Skeletal muscle cell (primary cell): ENCODE data around the gene UBALD1.

Experiments used
- DNase-seq: peaks from one replicate; pipeline ENCODE4 v3.0.0-alpha.2; 2010; ENCODE audit warnings: low read depth
- H3K4me3 ChIP-seq: 2 replicates; pipeline ENCODE4 v1.5.1; 2011; ENCODE audit warnings: low read depth, mild to moderate bottlenecking, control low read depth, low read length, moderate library complexity

UBALD1 gene

DNA sequence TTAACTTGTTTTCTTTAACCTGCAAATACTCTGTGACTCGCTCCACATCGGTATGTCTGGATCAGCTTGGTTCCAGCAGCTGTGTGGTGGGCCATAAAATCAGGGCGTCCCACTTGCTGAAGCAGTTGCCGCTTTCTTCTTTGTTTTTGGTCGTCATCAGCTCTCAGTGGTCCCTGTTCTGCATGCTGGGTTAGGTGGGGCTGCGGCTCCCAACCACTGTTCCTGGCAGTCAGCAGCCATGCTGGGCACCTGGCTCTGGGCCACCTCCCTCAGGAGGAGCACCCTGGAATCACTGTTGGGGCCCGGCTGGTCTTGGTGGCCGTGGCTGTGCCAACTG, 32.9 kb upstream of the UBALD1 start:
- DNase-seq: no peak
- no peak overlapping the region for H3K4me3 ChIP-seq

DNA sequence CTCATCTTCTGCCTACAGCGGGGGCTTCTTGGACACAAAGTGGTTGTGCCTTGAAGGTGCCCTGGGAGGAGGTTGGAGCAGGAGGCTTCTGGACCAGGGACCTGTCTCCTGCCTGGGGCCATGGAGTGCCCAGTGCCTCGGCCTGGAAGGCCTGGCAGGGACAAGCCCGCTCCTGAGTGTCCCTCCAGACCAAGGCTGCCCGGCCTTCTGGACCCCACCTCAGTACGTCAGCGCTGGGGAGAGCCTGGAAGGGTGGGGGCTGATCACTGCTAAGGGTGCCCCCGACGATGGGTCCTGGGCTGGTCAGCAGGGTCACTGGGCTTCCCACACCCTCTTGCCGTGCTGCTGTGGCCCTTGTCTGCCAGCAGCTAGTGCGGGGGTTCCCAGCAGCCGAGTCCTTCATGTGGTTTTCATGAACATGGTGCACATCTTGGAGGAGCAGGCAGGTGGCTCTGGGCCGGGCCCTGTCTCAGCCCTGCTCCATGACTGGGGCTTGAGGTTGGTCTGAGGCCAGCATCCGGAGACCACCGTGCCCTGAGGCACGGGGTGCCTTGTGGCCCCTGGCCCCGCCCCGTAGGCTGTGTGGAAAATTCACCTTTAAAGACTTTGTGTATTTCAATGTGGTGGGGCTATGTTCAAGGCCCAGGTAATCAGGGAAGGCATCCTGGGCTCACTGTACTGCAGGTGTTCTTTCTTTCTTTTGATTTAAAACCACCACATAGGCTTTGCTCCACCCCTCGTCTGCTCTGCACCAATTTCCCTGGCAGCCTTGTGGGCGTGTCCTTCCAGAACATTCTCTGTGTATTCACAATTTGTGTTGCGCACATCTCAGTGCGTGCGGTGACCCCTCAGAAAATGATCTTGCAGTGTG, 32.3 kb upstream of the UBALD1 start:
- DNase-seq: no peak
- H3K4me3 ChIP-seq: no peak overlapping the region

- DNase-seq: no peak
- H3K4me3 ChIP-seq: no peak overlapping the region
These were observed 27.2 kb upstream of the UBALD1 start for GRCh38 chr16:4641895-4642294.

DNA sequence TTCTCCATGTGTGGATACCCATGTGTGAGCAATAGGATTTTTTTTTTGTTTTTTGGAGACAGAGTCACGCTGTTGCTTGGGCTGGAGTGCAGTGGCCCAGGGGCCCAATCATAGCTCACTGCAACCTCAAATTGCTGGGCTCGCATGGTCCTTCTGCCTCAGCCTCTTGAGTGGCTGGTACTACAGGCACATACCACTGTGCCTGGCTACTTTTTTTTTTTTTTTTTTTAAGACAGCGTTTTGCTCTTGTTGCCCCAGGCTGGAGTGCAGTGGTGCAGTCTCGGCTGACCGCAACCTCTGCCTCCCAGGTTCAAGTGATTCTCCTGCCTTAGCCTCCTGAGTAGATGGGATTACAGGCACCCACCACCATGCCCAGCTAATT, 26.6 kb upstream of the UBALD1 start:
- no peak overlapping the region for H3K4me3 ChIP-seq
- DNase-seq: no peak

DNA sequence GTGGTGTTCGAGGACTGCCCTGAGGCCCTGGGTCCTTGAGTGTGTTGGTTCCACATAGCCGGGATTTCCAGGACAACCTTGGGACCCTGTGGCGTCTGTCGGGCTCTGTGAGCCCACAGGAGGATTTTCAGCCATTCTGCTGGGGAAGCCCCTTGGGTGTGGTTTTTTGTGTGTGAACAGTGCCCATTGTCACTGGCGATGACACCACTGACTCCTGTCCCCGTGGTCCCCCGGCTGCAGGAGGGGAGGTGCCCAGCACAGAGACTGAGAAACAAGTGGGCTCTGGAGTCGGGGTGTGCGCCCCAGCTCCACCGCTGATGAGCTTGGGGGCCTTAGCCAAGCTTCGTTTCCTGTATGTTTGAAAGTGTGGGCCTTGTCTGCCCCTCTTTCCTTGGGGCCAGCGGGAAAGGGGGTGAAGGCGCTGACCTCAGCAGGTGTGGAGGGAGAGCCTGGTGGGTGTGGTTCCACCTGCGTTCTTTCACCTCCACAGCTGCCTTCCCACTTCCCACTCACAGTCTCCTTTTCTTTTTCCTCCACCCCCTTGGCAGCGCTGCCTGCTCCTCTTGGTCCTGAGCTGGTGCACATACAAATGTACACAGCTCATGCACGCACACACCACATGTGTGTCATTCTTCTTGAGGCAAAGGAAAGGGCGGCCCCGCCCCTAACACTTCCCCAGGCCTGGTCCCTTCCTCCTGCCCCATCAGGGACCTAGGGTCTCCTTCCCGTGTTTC, 26.1 kb upstream of the UBALD1 start:
- DNase-seq: no peak
- H3K4me3 ChIP-seq: no peak overlapping the region

DNA sequence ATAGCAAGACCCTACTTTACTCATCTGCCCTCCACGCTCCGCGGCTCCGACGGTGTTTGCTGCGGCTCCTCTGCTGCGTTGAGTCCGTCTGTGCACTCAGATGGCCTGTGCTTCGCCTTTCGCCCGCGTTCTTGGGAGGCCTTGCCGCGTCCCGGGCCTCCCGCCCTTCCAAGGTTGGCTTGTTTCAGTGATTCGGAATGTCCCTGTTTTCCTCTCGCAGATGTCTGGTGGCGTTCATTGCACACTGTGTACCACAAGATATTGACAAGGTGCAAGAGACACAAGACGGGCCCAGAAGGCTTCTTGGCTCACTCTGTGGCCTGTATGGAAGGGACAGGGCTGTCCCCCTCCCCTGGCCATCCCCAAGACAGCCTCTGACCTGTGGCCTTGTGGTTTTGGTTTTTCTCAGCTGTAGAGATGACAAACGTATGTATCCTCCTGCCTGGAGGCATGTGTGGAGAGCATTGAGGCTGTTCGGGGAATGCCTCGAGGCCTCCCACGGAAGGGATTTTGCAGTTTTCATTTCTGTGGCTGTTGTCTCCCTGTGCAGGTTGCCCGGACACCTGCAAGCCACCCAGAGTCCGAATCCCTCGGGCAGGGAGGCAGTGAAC, 25.3 kb upstream of the UBALD1 start:
- DNase-seq: no peak
- H3K4me3 ChIP-seq: no peak overlapping the region

- DNase-seq: no peak
- H3K4me3 ChIP-seq: no peak overlapping the region
These were observed 22.9 kb upstream of the UBALD1 start for GRCh38 chr16:4637501-4638166.

- no peak overlapping the region for H3K4me3 ChIP-seq
- DNase-seq: no peak
These were observed 21.5 kb upstream of the UBALD1 start for GRCh38 chr16:4636196-4636595.

DNA sequence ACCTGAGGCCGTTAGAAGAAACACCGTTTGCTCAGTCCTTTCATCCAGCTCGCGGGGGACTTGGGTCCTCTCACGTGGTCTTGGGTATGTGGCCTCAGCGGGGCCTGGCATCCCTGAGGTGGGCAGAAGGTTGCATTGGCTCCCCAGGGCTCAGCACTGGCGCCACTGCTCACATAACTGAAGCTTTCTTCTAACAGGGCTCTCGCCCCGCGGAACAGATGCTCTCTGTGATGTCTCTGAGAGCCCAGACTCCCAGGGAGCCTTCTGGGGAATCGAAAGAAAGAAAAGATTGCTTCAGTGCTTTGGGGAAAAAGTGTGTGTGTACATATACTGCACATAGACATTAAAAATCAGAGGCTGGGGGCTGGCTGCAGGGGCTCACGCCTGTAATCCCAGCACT, 20.1 kb upstream of the UBALD1 start:
- DNase-seq: no peak
- H3K4me3 ChIP-seq: no peak overlapping the region

DNA sequence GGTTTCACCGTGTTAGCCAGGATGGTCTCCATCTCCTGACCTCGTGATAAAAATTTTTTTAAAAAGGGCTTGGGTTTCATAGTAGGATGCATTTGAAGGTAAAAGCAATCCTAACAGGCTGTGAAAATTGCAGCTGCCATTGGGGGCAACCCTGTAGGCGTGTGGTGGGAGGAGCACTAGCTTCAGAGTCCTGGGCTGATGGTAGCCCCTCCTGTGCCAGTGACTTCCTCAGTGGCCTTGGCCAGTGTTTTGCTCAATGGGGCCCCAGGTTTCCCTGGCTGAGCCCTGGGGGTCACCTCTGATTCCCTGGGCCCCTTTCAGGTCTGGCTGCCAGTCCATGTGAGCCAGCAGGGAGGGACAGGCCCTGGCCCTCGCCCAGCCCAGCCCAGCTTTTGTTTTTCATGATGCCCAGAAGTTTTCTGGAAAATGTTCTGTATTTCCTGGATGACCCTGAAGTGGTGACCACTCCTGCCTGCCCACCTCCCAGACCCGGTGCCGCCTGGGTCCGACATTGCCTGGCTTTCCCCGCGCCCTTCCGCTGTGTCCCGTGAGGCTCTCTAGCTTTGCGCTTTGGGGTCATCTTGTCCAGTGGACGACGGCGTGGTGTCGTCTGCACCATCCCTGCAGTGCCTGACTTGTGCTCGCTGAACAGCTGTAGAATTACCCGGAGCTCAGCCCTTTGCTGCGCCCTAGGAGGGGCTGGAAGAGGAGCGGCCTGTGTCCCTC, 19.4 kb upstream of the UBALD1 start:
- no peak overlapping the region for H3K4me3 ChIP-seq
- DNase-seq: no peak

DNA sequence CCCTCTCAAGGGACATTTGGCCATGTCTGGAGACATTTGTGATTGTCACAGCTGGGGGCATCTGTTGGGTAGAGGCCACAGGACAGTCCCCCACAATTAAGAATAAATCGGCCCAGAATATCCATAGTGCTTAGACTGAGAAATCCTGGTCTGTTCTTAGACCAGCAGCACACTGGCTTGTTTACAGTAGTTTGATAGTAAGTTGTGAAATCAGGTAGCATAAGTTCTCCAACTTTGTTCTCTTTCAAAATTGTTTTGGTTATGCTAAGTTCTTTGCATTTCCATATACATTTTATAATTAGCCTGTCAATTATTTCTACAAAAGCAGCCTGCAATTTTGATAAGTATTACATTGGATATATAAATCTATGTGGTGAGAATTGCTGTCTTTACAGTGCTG, 16.8 kb upstream of the UBALD1 start:
- no peak for DNase-seq
- no peak overlapping the region for H3K4me3 ChIP-seq

DNA sequence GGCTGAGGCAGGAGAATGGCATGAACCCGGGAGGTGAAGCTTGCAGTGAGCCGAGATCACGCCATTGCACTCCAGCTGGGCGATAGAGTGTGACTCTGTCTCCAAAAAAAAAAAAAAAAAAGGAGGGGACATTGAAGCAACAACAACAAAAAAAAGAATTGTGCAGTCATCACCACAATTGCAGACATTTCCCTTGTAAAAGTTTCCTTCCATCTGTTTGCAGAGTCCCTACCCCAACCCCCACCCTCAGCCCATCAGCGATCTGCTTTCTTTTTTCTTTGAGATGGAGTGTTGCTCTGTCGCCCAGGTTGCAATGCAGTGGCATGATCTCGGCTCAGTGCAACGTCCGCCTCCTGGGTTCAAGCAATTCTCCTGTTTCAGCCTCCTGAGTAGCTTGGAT, 13.6 kb upstream of the UBALD1 start:
- no peak for DNase-seq
- no peak overlapping the region for H3K4me3 ChIP-seq

GRCh38 chr16:4626396-4626795, 11.7 kb upstream of the UBALD1 start:
- H3K4me3 ChIP-seq: peak overlapping the region; percentile 86
- no peak for DNase-seq

- H3K4me3 ChIP-seq: peak overlapping the region; percentile 86
- DNase-seq: no peak
These were observed 11.0 kb upstream of the UBALD1 start for GRCh38 chr16:4625560-4626159.

- DNase-seq: peak; percentile 36
- peak overlapping the region; percentile 86 for H3K4me3 ChIP-seq
These were observed 10.3 kb upstream of the UBALD1 start for GRCh38 chr16:4624827-4625559.

GRCh38 chr16:4624015-4624826, 9.5 kb upstream of the UBALD1 start, which contains the start of gene MGRN1:
Gene MGRN1, plus strand, starts transcription at chr16:4624826. Its CDS starts 135 bp downstream, at chr16:4624961.
- DNase-seq: peak; percentile 95

DNA sequence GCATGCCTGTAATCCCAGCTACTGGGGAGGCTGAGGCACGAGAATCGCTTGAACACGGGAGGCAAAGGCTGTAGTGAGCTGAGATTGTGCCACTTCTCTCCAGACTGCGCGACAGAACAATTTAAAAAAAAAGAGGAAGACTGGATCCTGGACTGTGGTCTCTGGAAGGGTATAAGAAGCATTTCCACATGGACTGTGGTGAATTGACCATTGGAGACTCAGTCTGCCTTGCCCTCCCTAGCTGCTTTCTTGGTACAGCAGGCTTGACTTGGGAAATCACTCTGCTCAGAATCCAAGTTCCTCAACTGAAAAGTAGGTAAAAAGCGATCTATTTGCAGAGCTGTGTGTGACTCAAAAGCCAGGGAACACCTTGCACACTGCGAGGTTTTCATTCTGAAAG, 8.9 kb upstream of the UBALD1 start:
- no peak for DNase-seq
- no peak overlapping the region for H3K4me3 ChIP-seq

More at GRCh38 chr16:4624015-4624826, 9.5 kb upstream of the UBALD1 start, which contains the start of gene MGRN1:
- H3K4me3 ChIP-seq: peak within 1 kb of the TSS; percentile 86
